T-helper 17 cell (primary cell): ENCODE measurements around the gene FGFRL1. TPM values are rescaled to one million over a fixed set of nuclear protein-coding genes. Genes with fewer than 3 reads are reported as not detected.
A peak's percentile ranks its signal among the peaks of the same experiment; 100 is the strongest.

ENCODE experiments used
- ATAC-seq: fragments of 150-1000 bp; cut with Tn5 transposase; 2 replicates; pipeline ENCODE4 v1.10.0; 2021; ENCODE audit warnings: mild to moderate bottlenecking, moderate library complexity
- DNase-seq, 3 donors: peaks; one replicate each; pipeline versions ENCODE4 v3.0.0 to v3.0.0-alpha.2; 2020 to 2021
- H3K9me3 ChIP-seq: one replicate; pipeline ENCODE4 v1.7.0; 2013; ENCODE audit warnings: low read length, mild to moderate bottlenecking; ENCODE audit not compliant: control insufficient read depth, poor library complexity, severe bottlenecking
- H3K27ac Mint-ChIP-seq: one replicate; pipeline ENCODE4 v1.8.0; 2022; ENCODE audit warnings: mild to moderate bottlenecking, moderate library complexity, mixed read lengths
- H3K27me3 Mint-ChIP-seq: one replicate; pipeline ENCODE4 v1.8.0; 2022; ENCODE audit warnings: mixed read lengths
- H3K36me3 Mint-ChIP-seq: one replicate; pipeline ENCODE4 v1.8.0; 2022; ENCODE audit warnings: low read depth, mixed read lengths
- H3K4me1 Mint-ChIP-seq: one replicate; pipeline ENCODE4 v1.8.0; 2022; ENCODE audit warnings: mild to moderate bottlenecking, mixed read lengths
- H3K4me3 Mint-ChIP-seq: one replicate; pipeline ENCODE4 v1.8.0; 2022; ENCODE audit warnings: mild to moderate bottlenecking, moderate library complexity, mixed read lengths
- total RNA-seq, 4 donors: library from RNA in 2 of 4; stranded (reverse) in 2 of 4; gene quantifications; one replicate each; pipeline ENCODE4 v1.2.3 and lab custom pipeline; 2022 to 2026

FGFRL1 gene
- total RNA-seq, 2 donors from 2014 or later = 23.1 to 30.1 TPM

DNA sequence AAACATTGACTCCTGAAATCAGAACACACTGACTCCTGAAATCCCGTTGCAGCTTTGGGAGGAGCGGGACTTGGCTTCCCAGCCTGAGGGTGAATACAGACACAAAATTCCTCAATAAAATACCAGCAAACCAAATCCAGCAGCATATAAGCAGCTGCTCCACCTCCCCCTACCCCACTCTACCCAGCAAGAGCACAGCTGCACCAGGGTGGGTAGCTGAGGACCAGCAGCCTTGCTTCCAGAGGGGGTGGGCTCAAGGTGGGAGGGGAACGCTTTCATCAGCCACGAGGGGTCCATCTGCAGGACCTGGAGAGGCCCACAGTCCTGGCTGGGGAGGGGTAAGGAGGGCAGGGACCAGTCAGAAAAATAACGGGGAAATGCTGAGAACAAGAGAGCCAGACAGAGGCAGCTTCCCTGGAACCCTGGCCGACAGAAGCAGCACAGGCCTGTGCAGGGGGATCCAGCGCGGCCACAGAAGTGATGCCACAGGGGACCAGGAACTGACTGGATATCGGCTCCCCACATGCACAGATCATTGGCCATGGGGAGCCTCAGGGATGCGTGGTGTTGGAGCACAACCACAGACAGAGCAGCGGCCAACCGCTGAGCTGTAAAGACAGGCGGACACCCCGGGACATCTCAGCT lies 49.8 kb downstream of the FGFRL1 start:
- Mint-ChIP-seq H3K36me3 (peaks cover 2% of the 10 kb centered on the region), H3K4me3 (no peak overlapping the region), H3K4me1 (peaks cover 6% of the 10 kb centered on the region), H3K27me3 (peaks cover 75% of the 10 kb centered on the region), H3K27ac (no peak overlapping the region)
- DNase-seq = no peak
- ATAC-seq = no peak
- peaks cover 3% of the 10 kb centered on the region for H3K9me3 ChIP-seq

DNA sequence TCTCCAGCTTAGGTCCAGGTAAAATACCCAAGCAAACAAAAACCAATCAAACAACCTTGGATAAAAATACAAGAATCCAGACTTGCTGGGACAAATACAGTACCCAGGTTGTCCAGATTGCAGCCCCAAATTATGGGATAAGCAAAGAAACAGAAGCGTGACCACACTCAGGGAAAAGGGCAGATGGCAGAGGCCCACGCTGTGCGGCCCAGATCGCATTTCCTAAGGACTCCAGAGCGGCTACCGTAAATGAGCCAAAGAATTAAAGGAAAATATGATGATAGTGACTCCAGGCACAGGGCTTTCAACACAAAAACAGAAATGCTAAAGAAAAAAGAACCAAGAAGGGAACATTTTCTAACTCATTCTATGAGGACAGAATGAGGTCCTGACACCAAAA lies 50.3 kb downstream of the FGFRL1 start:
- no peak for ATAC-seq
- Mint-ChIP-seq H3K4me3 (no peak overlapping the region), H3K27ac (no peak overlapping the region), H3K27me3 (peaks cover 79% of the 10 kb centered on the region), H3K4me1 (peaks cover 5% of the 10 kb centered on the region), H3K36me3 (peaks cover 2% of the 10 kb centered on the region)
- H3K9me3 ChIP-seq = peaks cover 3% of the 10 kb centered on the region
- no peak for DNase-seq

DNA sequence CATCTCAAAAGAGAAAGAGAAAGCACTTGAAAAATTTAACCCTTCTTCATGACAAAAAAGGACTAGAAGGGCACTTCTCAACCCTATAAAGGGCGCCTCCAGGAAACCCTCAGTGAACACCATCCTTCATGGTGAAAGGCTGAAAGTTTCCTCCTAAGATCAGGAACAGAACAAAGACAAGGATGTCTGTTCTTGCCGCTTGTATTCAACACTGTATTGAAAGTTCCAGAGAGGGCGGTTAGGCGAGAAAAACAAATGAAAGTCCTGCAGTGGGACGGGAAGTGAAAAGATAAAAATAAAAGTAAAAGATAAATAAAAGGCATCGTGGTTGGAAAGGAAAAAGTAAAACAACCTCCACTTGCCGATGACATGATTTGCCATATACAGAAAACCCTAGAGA lies 51.0 kb downstream of the FGFRL1 start:
- peaks cover 84% of the 10 kb centered on the region for H3K27me3 Mint-ChIP-seq
- peaks cover 5% of the 10 kb centered on the region for H3K4me1 Mint-ChIP-seq
- DNase-seq (no peak), ATAC-seq (no peak)
- peaks cover 3% of the 10 kb centered on the region for H3K9me3 ChIP-seq
- H3K36me3 Mint-ChIP-seq = peaks cover 2% of the 10 kb centered on the region
- no peak overlapping the region for H3K4me3 Mint-ChIP-seq
- no peak overlapping the region for H3K27ac Mint-ChIP-seq

- H3K4me1 Mint-ChIP-seq = peaks cover 8% of the 10 kb centered on the region
- no peak overlapping the region for H3K4me3 Mint-ChIP-seq
- ATAC-seq (no peak), DNase-seq (no peak)
- H3K36me3 Mint-ChIP-seq = peaks cover 7% of the 10 kb centered on the region
- H3K27me3 Mint-ChIP-seq = peaks cover 87% of the 10 kb centered on the region
- no peak overlapping the region for H3K27ac Mint-ChIP-seq
- H3K9me3 ChIP-seq = peaks cover 3% of the 10 kb centered on the region
Measured at GRCh38 chr4:1065732-1066131, 54.3 kb downstream of the FGFRL1 start.

- no peaks in the 10 kb centered on the region for H3K9me3 ChIP-seq
- no peak for DNase-seq
- ATAC-seq = no peak
- Mint-ChIP-seq H3K27ac (no peak overlapping the region), H3K4me1 (peaks cover 12% of the 10 kb centered on the region), H3K4me3 (no peak overlapping the region), H3K27me3 (peaks cover 63% of the 10 kb centered on the region), H3K36me3 (peaks cover 4% of the 10 kb centered on the region)
Measured at GRCh38 chr4:1069394-1069793, 58.0 kb downstream of the FGFRL1 start.

- peaks cover 4% of the 10 kb centered on the region for H3K36me3 Mint-ChIP-seq
- H3K27me3 Mint-ChIP-seq = peaks cover 36% of the 10 kb centered on the region
- H3K9me3 ChIP-seq = no peaks in the 10 kb centered on the region
- peak overlapping the region; percentile 19 for H3K27ac Mint-ChIP-seq
- DNase-seq (peak in 1 of 3 donors; percentile 19), ATAC-seq (peak; percentile 90)
- H3K4me3 Mint-ChIP-seq = no peak overlapping the region
- peaks cover 12% of the 10 kb centered on the region for H3K4me1 Mint-ChIP-seq
Measured at GRCh38 chr4:1072830-1073446, 61.5 kb downstream of the FGFRL1 start.

- Mint-ChIP-seq H3K36me3 (no peaks in the 10 kb centered on the region), H3K27me3 (peaks cover 25% of the 10 kb centered on the region), H3K4me1 (peaks cover 12% of the 10 kb centered on the region), H3K27ac (no peak overlapping the region), H3K4me3 (no peak overlapping the region)
- no peak for ATAC-seq
- H3K9me3 ChIP-seq = no peaks in the 10 kb centered on the region
- DNase-seq = no peak
Measured at GRCh38 chr4:1074077-1074476, 62.7 kb downstream of the FGFRL1 start.

- no peak overlapping the region for H3K4me3 Mint-ChIP-seq
- ATAC-seq (no peak), DNase-seq (no peak)
- H3K27me3 Mint-ChIP-seq = peaks cover 21% of the 10 kb centered on the region
- H3K27ac Mint-ChIP-seq = no peak overlapping the region
- peaks cover 9% of the 10 kb centered on the region for H3K4me1 Mint-ChIP-seq
- no peaks in the 10 kb centered on the region for H3K36me3 Mint-ChIP-seq
- H3K9me3 ChIP-seq = no peaks in the 10 kb centered on the region
Measured at GRCh38 chr4:1075225-1075624, 63.8 kb downstream of the FGFRL1 start.

DNA sequence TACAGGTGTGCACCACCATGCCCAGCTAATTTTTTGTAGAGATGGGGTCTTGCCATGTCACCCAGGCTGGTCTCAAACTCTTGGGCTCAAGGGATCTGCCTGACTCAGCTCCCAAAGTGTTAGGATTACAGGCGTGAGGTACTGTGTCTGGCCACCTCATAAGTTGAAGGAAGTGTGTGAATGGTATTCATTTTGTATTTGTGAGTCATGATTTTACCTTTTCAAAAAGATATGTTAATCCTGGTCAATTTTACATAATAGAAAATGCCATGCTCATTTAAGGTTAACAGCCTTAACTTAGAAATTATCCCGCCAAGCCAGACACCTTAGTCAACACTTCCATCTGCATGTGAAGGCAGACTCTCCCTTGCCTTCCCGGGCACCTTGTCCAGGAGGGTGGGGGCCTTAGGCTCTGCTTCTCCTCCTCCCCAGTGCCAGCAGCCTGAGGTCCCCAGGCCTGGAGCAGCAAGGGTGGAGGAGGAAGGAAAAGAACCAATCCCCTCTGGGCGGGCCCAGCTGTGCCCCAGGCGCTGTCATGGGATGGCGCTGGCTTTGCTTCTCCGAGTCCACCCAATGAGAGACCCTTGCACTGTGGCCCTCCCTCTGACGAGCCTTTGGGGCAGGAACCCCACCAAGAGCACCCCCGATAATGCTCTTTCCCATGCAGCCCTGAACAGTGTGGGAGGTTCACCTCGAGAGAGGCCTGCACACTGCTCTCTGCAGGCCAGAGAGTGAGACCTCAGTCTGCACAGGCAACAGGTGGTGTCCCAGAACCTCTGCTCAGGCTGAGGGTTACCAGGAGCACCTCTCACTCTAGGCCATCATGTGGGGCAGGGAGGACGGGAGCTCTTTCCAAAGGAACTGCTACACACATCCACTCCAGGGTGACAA lies 64.6 kb downstream of the FGFRL1 start:
- no peaks in the 10 kb centered on the region for H3K9me3 ChIP-seq
- peaks cover 10% of the 10 kb centered on the region for H3K4me1 Mint-ChIP-seq
- peaks cover 22% of the 10 kb centered on the region for H3K27me3 Mint-ChIP-seq
- no peak for ATAC-seq
- no peak overlapping the region for H3K27ac Mint-ChIP-seq
- no peaks in the 10 kb centered on the region for H3K36me3 Mint-ChIP-seq
- no peak overlapping the region for H3K4me3 Mint-ChIP-seq
- no peak for DNase-seq

Other genes with a start within 250 kb of the FGFRL1 start
- gene CPLX1, start 185.5 kb upstream of the FGFRL1 start, total RNA-seq = 1 to 10 TPM; 3.1 to 3.7 TPM
- gene GAK, start 79.3 kb upstream of the FGFRL1 start, total RNA-seq = 100 to 1,000 TPM; 192 to 215 TPM
- gene TMEM175, start 79.2 kb upstream of the FGFRL1 start, total RNA-seq = 10 to 100 TPM; 36.9 to 43.6 TPM
- 10 to 100 TPM; 13.5 to 14.4 TPM for gene DGKQ, start 38.1 kb upstream of the FGFRL1 start, total RNA-seq
- 10 to 100 TPM; 56.9 to 58.6 TPM for gene IDUA, start 24.6 kb upstream of the FGFRL1 start, total RNA-seq
- gene SLC26A1, start 18.2 kb upstream of the FGFRL1 start, total RNA-seq = under 1 TPM in 1 of 2 donors, not detected in 1; 0.21 TPM
- gene RNF212, start 101.9 kb downstream of the FGFRL1 start, total RNA-seq = 1 to 10 TPM; 2.1 to 2.6 TPM
- 1 to 10 TPM; 5.2 to 7.4 TPM for gene SPON2, start 161.0 kb downstream of the FGFRL1 start, total RNA-seq
- 100 to 1,000 TPM; 164 to 184 TPM for gene CTBP1, start 237.5 kb downstream of the FGFRL1 start, total RNA-seq